ENCODE measurements around the gene MMD. TPM values are rescaled to one million over a fixed set of nuclear protein-coding genes. Genes with fewer than 3 reads are reported as not detected.
"Not testable (repeated sequence)": the region's sequence is repeated elsewhere in the genome, so short reads cannot be mapped to it uniquely, and the experiment has no call there.

Gene MMD
- total RNA-seq, 2 donors from 2014 or later, result 11.1 to 14.3 TPM

DNA sequence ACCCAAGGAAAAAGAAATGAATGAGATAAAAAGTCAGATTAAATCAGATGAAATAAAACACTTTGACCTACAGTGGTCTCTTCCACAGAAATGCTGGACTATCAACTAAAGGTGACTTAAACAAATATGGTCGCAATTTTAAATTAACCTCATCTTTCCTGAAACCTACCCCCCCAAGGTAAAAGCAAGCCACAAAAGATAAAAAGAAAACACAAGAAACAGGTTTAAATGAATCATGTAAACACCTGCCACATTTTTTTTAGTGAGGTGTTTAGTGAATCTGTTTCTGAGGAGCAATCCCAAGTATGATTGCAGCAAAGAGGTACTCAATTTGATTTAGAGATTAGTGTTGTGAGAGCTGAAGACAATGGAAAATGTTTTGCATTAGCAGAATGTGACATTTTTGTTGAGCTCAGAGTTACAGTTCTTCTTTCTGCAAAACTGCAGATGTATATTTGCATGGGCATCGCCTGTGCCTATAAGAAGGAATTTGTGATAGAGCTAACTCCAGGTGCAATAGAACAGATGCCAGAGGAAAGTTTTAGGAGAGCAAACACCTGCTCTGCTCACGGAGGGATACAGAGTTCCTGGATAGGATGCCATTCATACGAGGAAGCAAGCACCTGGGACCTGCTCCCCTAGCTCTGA lies 3.4 kb upstream of the MMD start:
- ATAC-seq (ENCODE audit: insufficient number of reproducible peaks, low FRiP score, low read depth) (no peak), DNase-seq (ENCODE audit: low spot score) (no peak)
- no peaks in the 10 kb centered on the region for H3K9me3 ChIP-seq
- no peak overlapping the region for H3K27ac ChIP-seq
- TF ChIP-seq CTCF (IDR thresholded peaks at IDR 0.05), result no peak
- H3K4me3 ChIP-seq, result no peak overlapping the region
- no peaks in the 10 kb centered on the region for H3K36me3 ChIP-seq
- peaks cover 0 to 11% of the 10 kb centered on the region in 2 donors for H3K4me1 ChIP-seq (ENCODE audit: control insufficient read depth in 1 of 2, low read depth in 2 of 2)
- H3K27me3 ChIP-seq (replicated peaks; ENCODE audit: insufficient read depth), result no peaks in the 10 kb centered on the region

DNA sequence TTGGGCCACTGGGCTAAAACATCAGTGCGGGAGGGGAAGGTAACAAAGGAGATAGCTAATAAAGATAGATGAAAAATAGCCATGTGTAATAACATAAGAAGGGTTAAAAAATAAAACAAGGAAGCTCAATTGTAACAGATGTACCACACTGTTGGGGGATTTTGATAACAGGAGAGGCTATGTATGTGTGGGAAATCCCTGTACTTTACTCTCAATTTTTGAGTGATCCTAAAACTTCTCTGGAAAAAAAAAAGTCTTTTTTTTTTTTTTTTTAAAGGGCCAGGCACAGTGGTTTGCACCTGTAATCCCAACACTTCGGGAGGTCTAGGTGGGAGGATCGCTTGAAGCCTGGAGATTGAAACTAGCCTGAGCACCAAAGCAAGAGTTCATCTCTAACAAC lies 1.9 kb upstream of the MMD start:
- Histone ChIP-seq H3K4me1 (ENCODE audit: control insufficient read depth in 1 of 2, low read depth in 2 of 2) (peaks cover 0 to 11% of the 10 kb centered on the region in 2 donors), H3K27ac (no peak overlapping the region), H3K36me3 (no peaks in the 10 kb centered on the region), H3K9me3 (no peaks in the 10 kb centered on the region), H3K4me3 (no peak overlapping the region), H3K27me3 (replicated peaks; ENCODE audit: insufficient read depth) (no peaks in the 10 kb centered on the region)
- DNase-seq (ENCODE audit: low spot score) (no peak), ATAC-seq (ENCODE audit: insufficient number of reproducible peaks, low FRiP score, low read depth) (no peak)
- no peak for TF ChIP-seq CTCF (IDR thresholded peaks at IDR 0.05)

GRCh38 chr17:55422828-55423164 lies 1.2 kb upstream of the MMD start:
- peaks cover 0 to 11% of the 10 kb centered on the region in 2 donors for H3K4me1 ChIP-seq (ENCODE audit: control insufficient read depth in 1 of 2, low read depth in 2 of 2)
- DNase-seq (ENCODE audit: low spot score); H3K27ac ChIP-seq; H3K9me3 ChIP-seq; H3K36me3 ChIP-seq; ATAC-seq (ENCODE audit: insufficient number of reproducible peaks, low FRiP score, low read depth); H3K4me3 ChIP-seq; H3K27me3 ChIP-seq (replicated peaks; ENCODE audit: insufficient read depth): not testable (repeated sequence)

- Histone ChIP-seq H3K4me1 (ENCODE audit: control insufficient read depth in 1 of 2, low read depth in 2 of 2) (peaks cover 0 to 22% of the 10 kb centered on the region in 2 donors), H3K27ac (peak overlapping the region; percentile 28 to 41), H3K4me3 (peak overlapping the region; percentile 86), H3K27me3 (replicated peaks; ENCODE audit: insufficient read depth) (no peaks in the 10 kb centered on the region), H3K36me3 (no peaks in the 10 kb centered on the region), H3K9me3 (no peaks in the 10 kb centered on the region)
- no peak for TF ChIP-seq CTCF (IDR thresholded peaks at IDR 0.05)
- ATAC-seq (ENCODE audit: insufficient number of reproducible peaks, low FRiP score, low read depth) (no peak), DNase-seq (ENCODE audit: low spot score) (no peak)
These were observed 858 bp downstream of the MMD start for GRCh38 chr17:55420776-55421178.

DNA sequence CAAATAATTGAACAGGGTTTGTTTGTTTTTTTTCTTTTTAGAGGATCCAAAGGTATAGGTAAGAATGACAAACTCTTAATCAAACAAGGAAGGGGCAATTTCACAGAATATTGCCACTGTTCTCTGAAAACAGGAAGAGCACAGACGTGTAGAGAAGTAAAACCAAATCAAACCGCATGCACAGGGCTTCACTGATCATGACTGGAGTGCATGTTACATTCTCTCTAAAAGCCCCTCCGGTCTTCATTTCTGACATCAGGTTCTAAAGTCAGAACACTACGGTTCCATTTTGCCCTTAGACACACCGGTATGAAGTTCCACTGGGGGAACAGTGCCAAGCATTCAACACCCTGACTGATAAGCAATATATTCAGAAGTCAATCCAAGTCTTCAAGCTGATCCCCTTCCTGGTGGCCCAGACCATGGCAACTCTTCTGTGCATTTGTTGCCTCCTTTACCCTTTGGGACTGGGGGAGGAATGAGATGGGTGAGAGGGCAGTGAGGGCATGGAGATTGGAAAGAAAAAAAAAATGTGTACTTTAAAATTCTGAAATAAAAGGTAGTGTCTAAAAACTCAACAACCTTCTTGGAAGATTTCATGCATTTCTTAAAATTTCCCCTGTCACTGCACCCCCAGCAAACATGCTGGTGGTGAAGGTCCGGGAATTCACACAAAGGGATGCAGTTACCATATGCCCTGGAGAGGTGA lies 1.4 kb downstream of the MMD start:
- H3K4me3 ChIP-seq, result peak overlapping the region; percentile 86
- peaks cover 0 to 22% of the 10 kb centered on the region in 2 donors for H3K4me1 ChIP-seq (ENCODE audit: control insufficient read depth in 1 of 2, low read depth in 2 of 2)
- no peak for DNase-seq (ENCODE audit: low spot score)
- H3K9me3 ChIP-seq, result no peaks in the 10 kb centered on the region
- H3K36me3 ChIP-seq, result no peaks in the 10 kb centered on the region
- H3K27ac ChIP-seq, result peak overlapping the region; percentile 28 to 41
- ATAC-seq (ENCODE audit: insufficient number of reproducible peaks, low FRiP score, low read depth), result no peak
- no peaks in the 10 kb centered on the region for H3K27me3 ChIP-seq (replicated peaks; ENCODE audit: insufficient read depth)
- no peak for TF ChIP-seq CTCF (IDR thresholded peaks at IDR 0.05)

All from thoracic aorta (tissue), 2 donors.